Stimulated activated CD4-positive, alpha-beta T cell treated with anti-CD3 and anti-CD28 coated beads, Interleukin-2, amount 100 ng/mL, for 48 hours (primary cell): ENCODE measurements around the gene ECT2L.
A peak's percentile ranks its signal among the peaks of the same experiment; 100 is the strongest.

Experiments
- DNase-seq, 2 donors: peaks; one replicate each; pipeline ENCODE4 v3.0.0-alpha.2; 2020

ECT2L gene

DNA sequence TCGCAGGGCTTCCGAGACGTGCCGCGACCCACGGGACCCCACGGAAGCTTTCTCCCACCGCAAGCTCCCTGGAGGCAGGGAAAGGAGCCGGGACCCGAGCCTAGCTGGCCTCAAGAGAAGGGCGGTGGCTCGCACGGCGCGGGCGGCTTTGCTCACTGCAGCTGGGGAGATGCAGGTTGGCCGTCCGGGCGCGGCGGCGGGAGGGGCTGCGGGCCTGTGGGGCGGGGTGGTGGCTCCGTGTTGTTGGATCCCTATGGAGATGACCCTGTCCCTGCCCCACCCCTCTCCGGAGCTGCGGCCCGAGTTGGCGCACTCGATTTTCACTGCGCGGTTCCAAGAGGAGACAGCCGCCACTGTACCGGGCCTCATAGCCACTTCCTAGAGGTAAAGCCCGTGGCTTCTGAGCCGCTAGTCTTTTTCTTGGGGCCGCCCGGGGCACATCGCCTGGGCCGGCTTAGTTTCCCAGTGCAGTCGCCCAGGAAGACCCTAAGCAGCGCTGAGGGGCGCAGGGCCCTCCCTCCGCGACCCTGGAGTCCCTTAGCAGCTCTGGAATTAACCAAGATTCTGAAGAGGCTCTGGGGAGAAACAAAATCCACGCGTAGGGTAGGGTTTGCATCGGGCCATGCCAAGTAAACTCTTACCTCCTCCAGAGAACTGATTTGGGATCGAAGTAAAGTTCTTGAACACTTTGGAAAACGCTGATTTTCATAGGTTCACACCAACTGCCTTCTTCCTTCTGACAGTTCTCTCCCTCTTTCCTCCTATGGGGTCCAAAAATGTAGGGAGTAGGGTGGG, at the start of gene ECT2L:
Gene ECT2L, plus strand, starts transcription at position 279 of the 795 bp plus-strand sequence. CDS start 17,188 bp downstream, outside the sequence.
- no peak for DNase-seq

DNA sequence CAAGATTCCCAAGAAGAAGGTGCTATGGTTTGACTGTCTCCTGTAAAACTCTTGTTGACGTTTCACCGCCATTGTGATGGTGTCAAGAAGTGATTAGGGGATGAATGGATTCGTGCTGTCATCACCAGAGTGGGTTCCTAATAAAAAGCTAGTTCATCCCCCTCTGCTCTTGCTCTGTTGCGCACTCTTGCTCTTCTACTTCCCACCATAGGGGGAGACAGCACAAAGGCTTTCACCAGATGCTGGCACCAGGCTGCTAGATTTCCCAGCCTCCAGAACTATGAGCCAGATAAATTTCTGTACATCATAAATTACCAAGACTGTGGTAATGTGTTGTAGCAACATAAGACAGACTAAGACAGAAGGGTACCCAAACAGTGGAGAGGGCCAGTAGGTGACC, 43.9 kb upstream of the ECT2L start:
- no peak for DNase-seq

GRCh38 chr6:138757136-138757535, 38.8 kb upstream of the ECT2L start:
- DNase-seq: no peak

DNA sequence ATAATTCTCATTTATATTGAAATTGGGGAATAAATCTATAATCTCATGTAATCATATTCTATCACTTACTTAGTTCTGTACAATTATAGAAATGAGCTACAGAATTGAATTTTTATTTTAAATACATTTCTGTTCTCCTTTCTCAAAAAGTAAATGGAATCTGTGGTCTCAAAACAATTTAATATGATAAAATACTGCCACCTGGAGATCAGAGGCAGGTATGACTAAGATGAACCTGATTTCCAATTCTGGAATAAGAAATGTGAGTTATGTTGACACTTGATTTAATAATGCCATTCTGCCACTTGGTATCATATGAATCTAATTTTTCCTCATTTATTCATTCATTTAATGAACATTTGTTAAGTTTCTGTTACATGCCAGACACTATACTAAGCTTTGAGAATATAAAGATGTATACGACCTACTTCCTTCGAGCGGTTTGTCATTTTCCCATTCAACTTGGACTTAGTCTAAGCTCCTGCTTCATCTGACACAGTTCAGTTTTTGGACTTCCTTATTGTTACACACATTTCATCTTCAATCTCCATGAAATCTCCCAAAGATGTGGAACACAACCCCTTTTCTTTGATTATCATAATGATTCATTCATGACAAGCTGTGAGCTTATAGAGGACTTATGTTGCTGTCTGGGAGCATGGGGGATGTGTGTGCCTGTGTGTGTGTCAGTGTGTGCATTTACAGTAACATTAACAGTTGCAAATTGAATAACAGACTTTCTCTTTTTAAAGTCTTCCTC, 29.8 kb upstream of the ECT2L start:
- DNase-seq: no peak

GRCh38 chr6:138769102-138769676, 26.7 kb upstream of the ECT2L start:
- no peak for DNase-seq

DNA sequence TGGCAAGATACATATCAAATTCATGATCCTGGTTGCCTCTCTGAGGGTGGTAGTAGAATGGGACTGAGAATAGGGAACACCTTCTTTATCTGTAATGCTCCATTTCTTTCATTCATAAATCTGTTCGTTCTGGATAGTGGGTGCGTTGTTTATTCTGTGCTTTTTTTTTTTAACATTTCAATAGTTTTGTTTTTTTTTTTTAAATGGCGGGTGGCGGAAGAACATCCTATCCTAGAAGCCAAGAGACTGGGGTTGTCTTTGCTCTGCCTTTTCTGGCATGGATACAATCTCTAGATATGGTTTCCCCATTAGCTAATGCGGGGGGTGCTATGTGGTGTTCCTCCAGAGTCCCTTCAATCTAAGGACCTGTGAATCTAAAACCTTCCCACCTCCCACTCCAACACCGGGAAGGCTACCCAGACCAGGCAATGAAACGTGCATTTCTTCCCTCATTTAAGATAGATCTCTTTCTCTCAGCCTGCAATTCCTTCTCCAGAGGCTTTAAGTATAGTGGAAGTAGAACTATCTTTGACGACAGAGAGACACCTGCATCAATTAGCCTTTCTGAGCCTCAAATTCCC, 23.2 kb upstream of the ECT2L start:
- DNase-seq: no peak

GRCh38 chr6:138773177-138774091, 22.5 kb upstream of the ECT2L start, which contains the start of gene CCDC28A:
Gene CCDC28A (plus strand): TSS chr6:138773769. CDS start chr6:138776121, 2,352 bp downstream.
- peak; percentile 80 to 86 for DNase-seq

GRCh38 chr6:138774370-138774769, 21.5 kb upstream of the ECT2L start:
- no peak for DNase-seq

DNA sequence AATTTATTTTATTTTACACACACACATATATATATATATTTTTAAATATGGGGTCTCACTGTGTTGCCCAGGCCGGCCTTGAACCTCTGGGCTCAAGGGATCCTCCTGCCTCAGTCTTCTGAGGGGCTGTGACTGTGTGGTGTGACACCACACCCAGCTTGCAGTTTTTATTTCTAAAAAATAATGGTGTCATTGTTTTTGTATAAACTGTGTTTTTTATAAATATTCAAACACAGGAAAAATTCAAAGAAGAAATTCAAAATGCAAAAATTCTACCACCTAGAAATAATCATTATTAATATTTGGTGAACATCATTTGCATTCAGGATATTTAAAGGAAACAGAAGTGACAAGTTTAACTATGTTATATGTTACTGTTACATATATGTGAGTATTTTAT, 19.2 kb upstream of the ECT2L start:
- DNase-seq: no peak

DNA sequence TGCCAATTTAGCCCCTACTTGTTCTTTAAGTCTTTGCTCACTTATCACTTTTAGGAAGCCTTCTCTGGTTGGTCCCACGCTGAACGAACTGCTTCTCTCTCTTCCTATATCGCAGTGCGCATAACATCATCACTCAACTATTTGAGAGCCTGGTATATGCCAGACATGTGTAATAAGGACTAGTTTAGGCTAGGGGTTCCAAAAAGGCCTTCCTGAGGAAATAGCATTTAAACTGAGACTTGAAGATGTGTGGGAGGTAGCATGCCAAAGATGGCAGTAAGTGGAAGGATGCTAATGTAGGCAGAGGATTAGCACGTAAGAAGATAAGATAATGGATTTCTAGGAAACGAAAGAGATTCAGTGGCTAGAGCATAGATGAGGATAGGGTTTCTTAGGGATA, 17.6 kb upstream of the ECT2L start:
- no peak for DNase-seq

DNA sequence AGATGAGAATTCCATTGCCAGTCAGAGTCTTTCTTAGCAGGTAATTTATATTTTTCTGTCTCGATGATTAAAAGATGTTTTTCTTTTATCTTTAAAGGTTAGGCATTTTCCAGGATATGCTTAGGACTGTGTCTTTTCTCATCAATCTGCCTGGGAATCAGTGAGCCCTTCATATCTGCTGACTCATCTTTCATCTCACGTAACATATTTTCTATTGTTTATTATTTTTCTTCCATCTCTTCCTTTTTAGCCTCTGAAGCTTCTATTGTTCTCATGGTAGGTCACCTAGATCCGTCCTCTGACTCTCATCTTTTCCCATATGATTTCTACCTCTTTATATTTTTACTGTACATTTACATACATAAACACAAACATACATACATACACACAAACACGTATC, 13.6 kb upstream of the ECT2L start:
- no peak for DNase-seq

DNA sequence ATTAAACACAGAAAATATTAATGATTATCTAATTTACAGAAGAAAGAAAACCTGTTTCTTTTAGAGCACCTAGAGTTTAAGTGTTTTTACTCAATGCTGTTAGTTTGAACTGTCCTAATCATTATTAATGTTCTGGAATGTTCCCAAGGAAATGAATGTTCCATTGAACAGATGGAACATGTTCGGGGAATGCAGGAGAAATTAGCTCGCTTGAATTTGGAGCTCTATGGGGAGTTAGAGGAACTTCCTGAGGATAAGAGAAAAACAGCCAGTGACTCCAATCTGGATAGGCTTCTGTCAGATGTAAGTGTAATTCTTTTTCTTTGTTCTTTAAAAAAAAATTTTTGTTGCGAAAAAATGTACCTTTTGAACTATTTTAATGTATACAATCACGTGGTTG, 10.8 kb upstream of the ECT2L start:
- no peak for DNase-seq

- no peak for DNase-seq
These were observed 9.9 kb upstream of the ECT2L start for GRCh38 chr6:138785980-138786379.

- no peak for DNase-seq
These were observed 8.7 kb upstream of the ECT2L start for GRCh38 chr6:138787138-138787537.

DNA sequence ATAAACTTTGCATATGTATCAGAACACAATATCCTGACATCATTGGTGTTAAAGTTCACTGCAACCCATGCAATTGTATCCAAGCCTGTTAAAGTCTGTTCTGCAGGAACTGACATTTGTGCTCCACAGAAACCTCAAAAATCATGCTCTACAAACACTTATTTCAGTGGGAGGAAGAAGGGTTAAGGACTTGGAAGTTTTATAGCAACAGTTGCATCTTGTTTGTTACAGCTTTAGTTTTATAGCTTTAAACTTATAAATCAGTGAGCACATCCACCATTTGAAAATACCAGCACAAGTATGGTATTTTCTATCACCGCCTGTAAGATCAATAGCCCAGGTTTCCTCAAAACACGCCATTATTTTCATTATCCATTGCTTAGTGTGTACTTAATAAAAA, 884 bp downstream of the ECT2L start:
- no peak for DNase-seq

DNA sequence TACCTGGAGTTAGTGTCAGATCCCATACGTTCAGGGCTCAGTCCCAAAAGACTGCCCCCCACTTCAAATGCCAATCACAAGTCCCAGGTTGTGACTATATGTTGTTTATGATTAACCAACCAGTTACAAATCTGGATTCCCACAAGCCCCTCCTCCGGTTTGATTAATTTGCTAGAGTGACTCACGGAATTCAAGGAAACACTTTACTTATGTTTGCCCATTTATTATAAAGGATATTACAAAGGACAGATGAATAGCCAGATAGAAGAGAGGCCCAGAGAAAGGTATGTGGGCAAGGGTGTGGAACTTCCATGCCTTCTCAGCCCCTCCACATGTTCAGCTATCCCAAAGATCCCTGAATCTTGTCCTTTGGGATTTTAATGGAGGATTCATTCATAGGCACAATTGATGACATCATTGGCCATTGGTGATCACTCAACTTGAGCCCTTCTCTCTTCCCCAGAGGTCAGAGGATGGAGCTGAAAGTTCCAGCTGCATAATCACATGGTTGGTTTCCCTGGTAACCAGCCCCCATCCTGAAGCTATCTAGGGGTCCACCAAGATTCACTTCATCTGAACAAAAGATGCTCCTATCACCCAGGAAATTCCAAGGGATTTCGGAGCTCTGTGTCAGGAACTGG, 2.0 kb downstream of the ECT2L start:
- no peak for DNase-seq

- DNase-seq: no peak
These were observed 4.7 kb downstream of the ECT2L start for GRCh38 chr6:138800377-138801150.

- DNase-seq: no peak
These were observed 7.4 kb downstream of the ECT2L start for GRCh38 chr6:138803331-138803730.

DNA sequence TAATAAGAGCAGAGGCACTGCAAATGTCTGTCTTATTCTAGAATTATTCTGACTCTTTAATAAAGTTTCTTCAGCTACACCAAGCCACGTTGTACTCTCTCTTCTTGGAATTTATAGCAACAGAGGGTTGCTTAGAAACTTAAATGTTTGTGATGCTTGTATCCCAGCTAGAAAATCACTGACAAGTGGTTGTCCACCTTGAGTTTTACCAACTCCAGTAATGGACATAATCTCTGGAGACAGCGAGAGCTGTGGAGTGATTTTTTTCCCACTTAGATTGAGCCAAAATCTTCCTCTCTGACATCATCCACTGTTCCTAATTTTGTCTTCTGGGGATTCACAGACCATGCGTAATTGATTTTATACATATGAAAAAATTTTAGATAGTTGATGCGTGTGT, 8.0 kb downstream of the ECT2L start:
- DNase-seq: no peak

DNA sequence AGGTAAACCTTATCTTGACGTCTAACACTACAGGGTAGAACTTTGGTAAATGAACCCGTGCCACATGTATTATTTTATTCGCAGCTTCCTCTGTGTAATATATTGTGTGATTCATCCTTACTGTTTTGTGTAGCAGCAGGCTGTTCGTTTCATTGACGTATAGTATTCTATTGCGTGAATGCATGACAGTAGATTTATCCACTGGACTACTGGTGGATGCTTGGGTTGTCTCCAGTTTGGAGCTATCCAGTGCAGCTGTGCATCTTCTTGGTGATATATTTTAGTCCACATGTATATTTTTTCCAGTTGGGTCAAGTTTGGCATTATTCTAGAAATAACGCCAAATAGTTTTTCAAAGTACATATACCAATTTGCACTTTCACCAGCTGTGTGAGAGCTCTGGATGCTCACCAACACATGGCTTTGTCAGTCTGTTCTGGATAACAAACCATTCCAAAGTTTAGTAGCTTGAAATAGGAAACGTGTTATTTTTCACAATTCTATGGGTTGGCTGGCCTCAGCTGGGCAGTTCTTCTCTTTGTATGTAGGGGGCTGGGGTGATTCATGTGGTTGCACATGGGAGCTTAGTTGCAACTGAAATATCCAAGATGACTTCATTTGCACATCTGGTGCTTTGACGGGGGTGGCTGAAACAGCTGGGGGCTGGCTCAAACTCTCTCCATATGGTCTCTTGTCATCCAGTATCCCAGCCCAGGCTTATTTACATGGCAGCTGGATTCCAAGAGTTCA, 9.3 kb downstream of the ECT2L start:
- no peak for DNase-seq
